Measurements from ENCODE around the gene MFSD6. TPM values are rescaled to one million over a fixed set of nuclear protein-coding genes. Genes with fewer than 3 reads are reported as not detected.
"Not testable (repeated sequence)": the region's sequence is repeated elsewhere in the genome, so short reads cannot be mapped to it uniquely, and the experiment has no call there.

The MFSD6 gene
- polyA plus RNA-seq, 1 of the 3 experiments (the other 2 are of a cell fraction), result 15.1 TPM

- no peak overlapping the region for H3K9ac ChIP-seq
- no peak overlapping the region for H3K4me3 ChIP-seq (ENCODE audit: low read depth in 2 of 2, low read length in 1 of 2)
- DNase-seq, result no peak
- H3K79me2 ChIP-seq (ENCODE audit: insufficient read depth), result no peaks in the 10 kb centered on the region
- no peaks in the 10 kb centered on the region for H4K20me1 ChIP-seq (ENCODE audit: insufficient read depth)
- POLR2A ChIA-PET, result no interaction called here
- H3K9me2 ChIP-seq, result no peaks in the 10 kb centered on the region
- H2AFZ ChIP-seq (ENCODE audit: low read depth), result no peak overlapping the region
- H3F3A ChIP-seq (replicated peaks; ENCODE audit: insufficient read depth), result no peaks in the 10 kb centered on the region
- H3K9me3 ChIP-seq, result no peaks in the 10 kb centered on the region
- H3K27ac ChIP-seq (ENCODE audit: low read depth in 2 of 2, low read length in 1 of 2), result no peak overlapping the region
- H3K4me1 ChIP-seq (ENCODE audit: control insufficient read depth in 1 of 2, insufficient read depth in 2 of 2, low read depth in 1 of 2, low read length in 1 of 2), result peaks cover 0 to 2% of the 10 kb centered on the region in 2 experiments; a peak in 1 of 4 replicates
- TF ChIP-seq SIN3A (IDR thresholded peaks at IDR 0.05; ENCODE audit: borderline replicate concordance, low read depth, low read length) (no peak), RCOR1 (IDR thresholded peaks at IDR 0.05; ENCODE audit: low read length) (no peak), TCF12 (IDR thresholded peaks at IDR 0.05) (no peak)
- H3K36me3 ChIP-seq (replicated peaks in 1 of 2; ENCODE audit: control insufficient read depth in 1 of 2, insufficient read depth in 2 of 2, low read length in 1 of 2), result peaks cover 0 to 38% of the 10 kb centered on the region in 2 experiments
- no peak overlapping the region for H3K4me2 ChIP-seq
- CTCF ChIA-PET, result interaction anchor here (1.1 kb wide), 1 partner anchor 418 kb away, joined by 5 read pairs; no protein-coding TSS in a partner anchor
- WGBS (ENCODE audit: low lambda C conversion rate), result 47% methylated on average over 2 of the region's 2 CpGs
- H3K27me3 ChIP-seq (ENCODE audit: insufficient read depth), result no peaks in the 10 kb centered on the region
Observed at GRCh38 chr2:190506666-190507065, 98.5 kb downstream of the MFSD6 start.

- WGBS (ENCODE audit: low lambda C conversion rate), result 90% methylated on average over 4 of the region's 4 CpGs
- H3K9ac ChIP-seq, result no peak overlapping the region
- H2AFZ ChIP-seq (ENCODE audit: low read depth), result no peak overlapping the region
- ChIA-PET POLR2A (no interaction called here), CTCF (interaction anchor here (1.1 kb wide), 1 partner anchor 418 kb away, joined by 5 read pairs; no protein-coding TSS in a partner anchor)
- H3K27me3 ChIP-seq (ENCODE audit: insufficient read depth), result no peaks in the 10 kb centered on the region
- H3K79me2 ChIP-seq (ENCODE audit: insufficient read depth), result no peaks in the 10 kb centered on the region
- no peak for TF ChIP-seq FOXJ3 (CRISPR knock-in tag; IDR thresholded peaks at IDR 0.05)
- TF ChIP-seq, protein P1, sequence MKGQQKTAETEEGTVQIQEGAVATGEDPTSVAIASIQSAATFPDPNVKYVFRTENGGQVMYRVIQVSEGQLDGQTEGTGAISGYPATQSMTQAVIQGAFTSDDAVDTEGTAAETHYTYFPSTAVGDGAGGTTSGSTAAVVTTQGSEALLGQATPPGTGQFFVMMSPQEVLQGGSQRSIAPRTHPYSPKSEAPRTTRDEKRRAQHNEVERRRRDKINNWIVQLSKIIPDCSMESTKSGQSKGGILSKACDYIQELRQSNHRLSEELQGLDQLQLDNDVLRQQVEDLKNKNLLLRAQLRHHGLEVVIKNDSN (IDR thresholded peaks at IDR 0.05; ENCODE audit: borderline replicate concordance, low read depth), result no peak
- TF ChIP-seq IRF3 (IDR thresholded peaks at IDR 0.05; ENCODE audit: low read depth, low read length), result no peak
- no peak for TF ChIP-seq USF2 (IDR thresholded peaks at IDR 0.05; ENCODE audit: borderline replicate concordance, low read depth, low read length)
- TF ChIP-seq SMC3 (IDR thresholded peaks at IDR 0.05; ENCODE audit: low read depth, low read length), result no peak
- H3K4me1 ChIP-seq (ENCODE audit: control insufficient read depth in 1 of 2, insufficient read depth in 2 of 2, low read depth in 1 of 2, low read length in 1 of 2), result peaks cover 0 to 2% of the 10 kb centered on the region in 2 experiments; a peak in 1 of 4 replicates
- DNase-seq, result no peak
- H3F3A ChIP-seq (replicated peaks; ENCODE audit: insufficient read depth), result no peaks in the 10 kb centered on the region
- no peaks in the 10 kb centered on the region for H3K9me3 ChIP-seq
- H3K4me3 ChIP-seq (ENCODE audit: low read depth in 2 of 2, low read length in 1 of 2), result no peak overlapping the region
- H3K27ac ChIP-seq (ENCODE audit: low read depth in 2 of 2, low read length in 1 of 2), result no peak overlapping the region
- no peak overlapping the region for H3K4me2 ChIP-seq
- H3K9me2 ChIP-seq, result no peaks in the 10 kb centered on the region
- no peaks in the 10 kb centered on the region for H4K20me1 ChIP-seq (ENCODE audit: insufficient read depth)
- H3K36me3 ChIP-seq (replicated peaks in 1 of 2; ENCODE audit: control insufficient read depth in 1 of 2, insufficient read depth in 2 of 2, low read length in 1 of 2), result peaks cover 0 to 35% of the 10 kb centered on the region in 2 experiments
Observed at GRCh38 chr2:190507135-190507534, 99.0 kb downstream of the MFSD6 start.

GRCh38 chr2:190509895-190510294 lies 101.7 kb downstream of the MFSD6 start:
- POLR2A ChIA-PET; H3K9ac ChIP-seq; H2AFZ ChIP-seq (ENCODE audit: low read depth); H3K27ac ChIP-seq (ENCODE audit: low read depth in 2 of 2, low read length in 1 of 2); H3K79me2 ChIP-seq (ENCODE audit: insufficient read depth); H3K4me3 ChIP-seq (ENCODE audit: low read depth in 2 of 2, low read length in 1 of 2); H3K4me2 ChIP-seq; DNase-seq; H4K20me1 ChIP-seq (ENCODE audit: insufficient read depth); H3K4me1 ChIP-seq (ENCODE audit: control insufficient read depth in 1 of 2, insufficient read depth in 2 of 2, low read depth in 1 of 2, low read length in 1 of 2); H3K27me3 ChIP-seq (ENCODE audit: insufficient read depth); H3K9me3 ChIP-seq; H3F3A ChIP-seq (replicated peaks; ENCODE audit: insufficient read depth); H3K9me2 ChIP-seq: not testable (repeated sequence)
- CTCF ChIA-PET, result interaction anchor here (1.0 to 3.6 kb wide), 8 partner anchors 20 to 421 kb away, joined by 3 to 28 read pairs (median 3); partner anchors contain the start of gene INPP1
- peaks cover 0 to 26% of the 10 kb centered on the region in 2 experiments for H3K36me3 ChIP-seq (replicated peaks in 1 of 2; ENCODE audit: control insufficient read depth in 1 of 2, insufficient read depth in 2 of 2, low read length in 1 of 2)
- WGBS (ENCODE audit: low lambda C conversion rate), result 89% methylated on average over 2 of the region's 5 CpGs
